Astrocyte of the spinal cord (primary cell): ENCODE measurements around the gene SS18L1.
A peak's percentile ranks its signal among the peaks of the same experiment; 100 is the strongest.

Experiments
- DNase-seq: peaks from one replicate; pipeline ENCODE4 v3.0.0; 2011; ENCODE audit warnings: low read depth, low spot score
- H3K4me3 ChIP-seq: 2 replicates; pipeline ENCODE4 v1.5.1; 2011; ENCODE audit warnings: low read depth, mild to moderate bottlenecking, low read length, moderate library complexity
- CTCF ChIP-seq: IDR thresholded peaks from 2 replicates; pipeline ENCODE4 v1.5.1; 2012; ENCODE audit warnings: low read depth, mild to moderate bottlenecking, low read length, inconsistent platforms
- in situ Hi-C: cut with HindIII; loops from 2 replicates; pipeline ENCODE4 v1.10.0; 2017; ENCODE audit warnings: low sequenced_read_pairs

SS18L1 gene

GRCh38 chr20:62160253-62160652 lies 16.7 kb downstream of the SS18L1 start:
- H3K4me3 ChIP-seq, result no peak overlapping the region
- TF ChIP-seq CTCF, result no peak
- DNase-seq, result no peak
- in situ Hi-C loops, result no loop called here

- H3K4me3 ChIP-seq, result no peak overlapping the region
- no peak for TF ChIP-seq CTCF
- in situ Hi-C loops, result no loop called here
- DNase-seq, result no peak
Measured at GRCh38 chr20:62160876-62161275, 17.3 kb downstream of the SS18L1 start.

- DNase-seq, result peak; percentile 54
- in situ Hi-C loops, result no loop called here
- no peak for TF ChIP-seq CTCF
Measured at GRCh38 chr20:62161347-62161746, 17.8 kb downstream of the SS18L1 start.

GRCh38 chr20:62162765-62163484 lies 19.4 kb downstream of the SS18L1 start:
- in situ Hi-C loops, result no loop called here
- DNase-seq, result no peak
- no peak for TF ChIP-seq CTCF
- no peak overlapping the region for H3K4me3 ChIP-seq

More at GRCh38 chr20:62161347-62161746, 17.8 kb downstream of the SS18L1 start:
- no peak overlapping the region for H3K4me3 ChIP-seq

GRCh38 chr20:62163485-62163865 lies 19.9 kb downstream of the SS18L1 start:
- no peak for DNase-seq
- no peak overlapping the region for H3K4me3 ChIP-seq
- TF ChIP-seq CTCF, result no peak
- in situ Hi-C loops, result no loop called here

GRCh38 chr20:62163986-62164762 lies 20.6 kb downstream of the SS18L1 start:
- in situ Hi-C loops, result no loop called here
- no peak for DNase-seq
- no peak overlapping the region for H3K4me3 ChIP-seq
- no peak for TF ChIP-seq CTCF
